Adrenal gland (tissue), 5 donors: ENCODE data around the gene TBC1D2.
A peak's percentile ranks its signal among the peaks of the same experiment; 100 is the strongest.

Experiments used
- POLR2A ChIP-seq, 2 donors: fragments of 450-650 bp; IDR thresholded peaks; one replicate each; pipeline ENCODE4 v1.6.1; 2017; ENCODE audit warnings: antibody characterized with exemption in 2 of 2, mild to moderate bottlenecking in 2 of 2, moderate library complexity in 1 of 2
- TF ChIP-seq, protein P1 (sequence below), 6 experiments: fragments of 450-650 bp in 4 of 6; fragments of 200-600 bp in 2 of 6; sonication (generic) in 1 of 6; IDR thresholded peaks; 1 replicate in 5 of 6; 2 replicates in 1 of 6; pipeline versions ENCODE4 v1.5.1 to v1.8.0; 2016 to 2021; ENCODE audit warnings: antibody characterized with exemption in 6 of 6, mild to moderate bottlenecking in 2 of 6, moderate library complexity in 1 of 6
- donor health status: DM: no; HTN: no; CAD: no.

DNA sequence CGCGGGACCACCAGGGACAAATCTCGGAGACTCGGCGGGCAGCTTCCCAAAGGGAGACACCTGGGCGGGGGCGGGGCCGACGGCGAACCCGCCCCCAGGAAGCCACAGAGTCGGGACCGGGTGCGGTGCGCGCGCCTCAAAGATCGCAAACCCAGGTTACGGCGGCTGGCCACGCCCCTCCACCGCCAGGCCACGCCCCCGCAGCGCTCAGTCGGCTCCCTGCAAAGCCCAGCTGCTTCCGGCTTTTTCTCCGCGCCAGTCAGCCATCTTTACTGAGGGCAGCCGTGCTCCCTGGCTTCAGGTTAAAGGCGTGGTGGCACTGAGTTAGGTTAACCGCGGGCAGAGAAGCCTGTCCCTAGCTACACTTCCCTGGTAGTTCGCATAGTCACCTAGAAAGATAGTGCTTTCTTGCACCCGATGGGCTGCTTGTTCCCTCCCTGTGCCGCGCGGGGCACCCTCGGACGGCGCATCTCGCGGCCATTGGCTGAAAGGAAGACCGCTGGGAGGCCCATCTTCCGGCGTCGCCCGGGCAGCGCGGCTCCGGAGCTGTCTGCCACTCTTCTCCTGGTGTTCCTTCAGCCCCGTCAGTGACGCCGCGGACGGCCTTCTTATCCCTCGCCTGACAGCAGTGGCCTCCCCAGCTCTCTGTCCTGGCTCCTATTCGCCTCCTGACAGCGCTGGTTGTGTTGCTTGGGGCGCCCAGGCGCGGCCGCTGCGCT is at the start of gene TBC1D2:
- peak; percentile 41 to 64 for TF ChIP-seq POLR2A (IDR thresholded peaks at IDR 0.05)
- TF ChIP-seq, protein P1, sequence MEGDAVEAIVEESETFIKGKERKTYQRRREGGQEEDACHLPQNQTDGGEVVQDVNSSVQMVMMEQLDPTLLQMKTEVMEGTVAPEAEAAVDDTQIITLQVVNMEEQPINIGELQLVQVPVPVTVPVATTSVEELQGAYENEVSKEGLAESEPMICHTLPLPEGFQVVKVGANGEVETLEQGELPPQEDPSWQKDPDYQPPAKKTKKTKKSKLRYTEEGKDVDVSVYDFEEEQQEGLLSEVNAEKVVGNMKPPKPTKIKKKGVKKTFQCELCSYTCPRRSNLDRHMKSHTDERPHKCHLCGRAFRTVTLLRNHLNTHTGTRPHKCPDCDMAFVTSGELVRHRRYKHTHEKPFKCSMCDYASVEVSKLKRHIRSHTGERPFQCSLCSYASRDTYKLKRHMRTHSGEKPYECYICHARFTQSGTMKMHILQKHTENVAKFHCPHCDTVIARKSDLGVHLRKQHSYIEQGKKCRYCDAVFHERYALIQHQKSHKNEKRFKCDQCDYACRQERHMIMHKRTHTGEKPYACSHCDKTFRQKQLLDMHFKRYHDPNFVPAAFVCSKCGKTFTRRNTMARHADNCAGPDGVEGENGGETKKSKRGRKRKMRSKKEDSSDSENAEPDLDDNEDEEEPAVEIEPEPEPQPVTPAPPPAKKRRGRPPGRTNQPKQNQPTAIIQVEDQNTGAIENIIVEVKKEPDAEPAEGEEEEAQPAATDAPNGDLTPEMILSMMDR (IDR thresholded peaks at IDR 0.05), result peak in 4 of 6 experiments; percentile 10 to 39 (median 24)
